PC-3 (cell line): ENCODE measurements around the gene DCDC2. TPM values are rescaled to one million over a fixed set of nuclear protein-coding genes. Genes with fewer than 3 reads are reported as not detected.

Source experiments
- ATAC-seq: fragments of 200-7000 bp; cut with Tn5 transposase; 2 replicates; pipeline ENCODE4 v1.9.1; 2020; ENCODE audit warnings: mild to moderate bottlenecking, moderate library complexity
- BruUV-seq: library from RNA; stranded (reverse); fragments of 400-500 nt; replicated peaks from 2 replicates; lab custom pipeline; 2021; lab: Mats Ljungman, UMichigan
- CTCF ChIA-PET: fragments of 300-600 bp; sonication (Branson Sonifier 250); formaldehyde crosslinking; loops from one replicate; lab custom pipeline; 2022; ENCODE audit warnings: antibody characterized with exemption; lab: Charles Lee
- POLR2A ChIA-PET: fragments of 300-600 bp; sonication (Branson Sonifier 250); formaldehyde crosslinking; loops from one replicate; lab custom pipeline; 2022; ENCODE audit warnings: antibody characterized with exemption; ENCODE audit not compliant: unreplicated experiment; lab: Charles Lee
- DNase-seq: peaks from one replicate; pipeline ENCODE4 v3.0.0-alpha.2; 2015
- H2AFZ ChIP-seq: fragments of 300-600 bp; sonication (generic); 2 replicates; pipeline ENCODE4 v1.6.0; 2016; ENCODE audit warnings: antibody characterized with exemption, low read length
- H3F3A ChIP-seq: fragments of 300-600 bp; sonication (generic); one replicate; pipeline ENCODE4 v1.6.0; 2017; ENCODE audit warnings: antibody characterized with exemption, low read length, control low read depth, mild to moderate bottlenecking; ENCODE audit not compliant: unreplicated experiment
- H3K27ac ChIP-seq: fragments of 300-600 bp; sonication (generic); 2 replicates; pipeline ENCODE4 v1.5.1; 2016; ENCODE audit warnings: mild to moderate bottlenecking, low read length
- H3K27me3 ChIP-seq: fragments of 300-600 bp; sonication (generic); 2 replicates; pipeline ENCODE4 v1.6.1; 2016; ENCODE audit warnings: low read length, mixed read lengths
- H3K36me3 ChIP-seq: fragments of 300-600 bp; sonication (generic); 2 replicates; pipeline ENCODE4 v1.6.1; 2016; ENCODE audit warnings: low read depth, mixed run types, low read length, mixed read lengths
- H3K4me1 ChIP-seq: fragments of 300-600 bp; sonication (generic); 2 replicates; pipeline ENCODE4 v1.5.1; 2016; ENCODE audit warnings: low read length; ENCODE audit not compliant: insufficient read depth
- H3K4me2 ChIP-seq: fragments of 300-600 bp; sonication (generic); 2 replicates; pipeline ENCODE4 v1.6.0; 2016; ENCODE audit warnings: low read length
- H3K4me3 ChIP-seq: fragments of 300-600 bp; sonication (generic); 2 replicates; pipeline ENCODE4 v1.5.1; 2016; ENCODE audit warnings: mild to moderate bottlenecking, low read length, mixed read lengths
- H3K79me2 ChIP-seq: fragments of 300-600 bp; sonication (generic); 2 replicates; pipeline ENCODE4 v1.6.1; 2017; ENCODE audit warnings: low read length, mixed read lengths
- H3K9ac ChIP-seq: fragments of 300-600 bp; sonication (generic); 2 replicates; pipeline ENCODE4 v1.6.0; 2016; ENCODE audit warnings: mild to moderate bottlenecking, low read length
- H3K9me2 ChIP-seq: fragments of 300-600 bp; sonication (generic); replicated peaks from 2 replicates; pipeline ENCODE4 v1.6.1; 2016; ENCODE audit warnings: mixed run types, low read length, mixed read lengths
- H3K9me3 ChIP-seq: fragments of 300-600 bp; sonication (generic); 2 replicates; pipeline ENCODE4 v1.6.1; 2016; ENCODE audit warnings: low read length, mixed read lengths
- H4K20me1 ChIP-seq: fragments of 300-600 bp; sonication (generic); 2 replicates; pipeline ENCODE4 v1.6.1; 2016; ENCODE audit warnings: low read length, mixed read lengths
- EZH2 ChIP-seq: fragments of 300-600 bp; sonication (generic); IDR thresholded peaks from one replicate; pipeline ENCODE4 v1.6.1; 2017; ENCODE audit warnings: antibody characterized with exemption, mild to moderate bottlenecking, low read length; ENCODE audit not compliant: unreplicated experiment
- EZH2phosphoT487 ChIP-seq: fragments of 300-600 bp; sonication (generic); IDR thresholded peaks from 2 replicates; pipeline ENCODE4 v1.6.1; 2018; ENCODE audit warnings: mild to moderate bottlenecking, antibody characterized with exemption, low read length, borderline replicate concordance
- intact Hi-C: fragments of 100-400 bp; cut with micrococcal nuclease; formaldehyde crosslinking; loops from 2 replicates; pipeline ENCODE4 v1.9.0; 2023
- total RNA-seq: library from RNA; depleted of rRNA; stranded (reverse); fragments of >200 nt; gene quantifications from 2 replicates; pipeline ENCODE4 v1.2.3, GENCODE V29; 2014
- TF ChIP-seq, protein P1 (sequence below): fragments of 300-600 bp; sonication (generic); conservative IDR thresholded peaks from 2 replicates; pipeline ENCODE4 v1.5.1; 2017; ENCODE audit warnings: antibody characterized with exemption, low read depth, mild to moderate bottlenecking, low read length

The DCDC2 gene
- total RNA-seq, 1 experiment from 2014 or later: 0.11 TPM

DNA sequence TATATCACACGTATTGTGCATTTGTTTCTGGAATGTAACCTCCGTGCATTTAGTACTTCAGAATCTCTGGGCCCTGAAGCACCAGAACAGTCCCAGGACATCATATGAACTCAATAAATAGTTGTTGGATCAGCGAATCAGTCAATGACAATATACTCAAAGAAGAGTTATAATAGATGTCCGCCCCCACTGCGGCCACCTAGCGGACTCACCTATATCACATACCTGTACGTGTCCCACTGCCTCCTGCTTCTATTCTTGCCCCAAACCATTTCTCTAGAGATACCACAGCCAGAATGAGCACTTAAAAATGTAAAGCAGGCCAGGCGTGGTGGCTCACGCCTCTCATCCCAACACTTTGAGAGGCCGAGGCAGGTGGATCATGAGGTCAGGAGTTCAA is 73.9 kb downstream of the DCDC2 start:
- H3K4me1 ChIP-seq: peaks cover 7% of the 10 kb centered on the region
- no peaks in the 10 kb centered on the region for H3K9me3 ChIP-seq
- H2AFZ ChIP-seq: no peak overlapping the region
- ChIA-PET CTCF (interaction anchor here (1.1 to 1.4 kb wide), 4 partner anchors 76 to 108 kb away, joined by 5 to 51 read pairs (median 10); no protein-coding TSS in a partner anchor), POLR2A (no interaction called here)
- H3F3A ChIP-seq: no peaks in the 10 kb centered on the region
- no peaks in the 10 kb centered on the region for H4K20me1 ChIP-seq
- no peaks in the 10 kb centered on the region; the same call in 1 of the 2 replicates for H3K36me3 ChIP-seq
- TF ChIP-seq EZH2phosphoT487 (no peak), EZH2 (no peak)
- TF ChIP-seq, protein P1, sequence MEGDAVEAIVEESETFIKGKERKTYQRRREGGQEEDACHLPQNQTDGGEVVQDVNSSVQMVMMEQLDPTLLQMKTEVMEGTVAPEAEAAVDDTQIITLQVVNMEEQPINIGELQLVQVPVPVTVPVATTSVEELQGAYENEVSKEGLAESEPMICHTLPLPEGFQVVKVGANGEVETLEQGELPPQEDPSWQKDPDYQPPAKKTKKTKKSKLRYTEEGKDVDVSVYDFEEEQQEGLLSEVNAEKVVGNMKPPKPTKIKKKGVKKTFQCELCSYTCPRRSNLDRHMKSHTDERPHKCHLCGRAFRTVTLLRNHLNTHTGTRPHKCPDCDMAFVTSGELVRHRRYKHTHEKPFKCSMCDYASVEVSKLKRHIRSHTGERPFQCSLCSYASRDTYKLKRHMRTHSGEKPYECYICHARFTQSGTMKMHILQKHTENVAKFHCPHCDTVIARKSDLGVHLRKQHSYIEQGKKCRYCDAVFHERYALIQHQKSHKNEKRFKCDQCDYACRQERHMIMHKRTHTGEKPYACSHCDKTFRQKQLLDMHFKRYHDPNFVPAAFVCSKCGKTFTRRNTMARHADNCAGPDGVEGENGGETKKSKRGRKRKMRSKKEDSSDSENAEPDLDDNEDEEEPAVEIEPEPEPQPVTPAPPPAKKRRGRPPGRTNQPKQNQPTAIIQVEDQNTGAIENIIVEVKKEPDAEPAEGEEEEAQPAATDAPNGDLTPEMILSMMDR: no peak
- no peaks in the 10 kb centered on the region for H3K9me2 ChIP-seq
- no peak for DNase-seq
- ATAC-seq: no peak
- H3K4me3 ChIP-seq: no peak overlapping the region
- H3K79me2 ChIP-seq: no peaks in the 10 kb centered on the region
- intact Hi-C loops: loop anchor here (5.0 to 10.0 kb wide), 2 partner anchors 241 to 413 kb away; no protein-coding TSS in a partner anchor
- H3K27me3 ChIP-seq: peaks cover 15% of the 10 kb centered on the region
- no peak overlapping the region for H3K27ac ChIP-seq
- H3K4me2 ChIP-seq: 0 out of 2 replicates have a peak overlapping the region, but pooled peaks have one; percentile 73
- H3K9ac ChIP-seq: no peak overlapping the region
- no TSS peak for BruUV-seq

DNA sequence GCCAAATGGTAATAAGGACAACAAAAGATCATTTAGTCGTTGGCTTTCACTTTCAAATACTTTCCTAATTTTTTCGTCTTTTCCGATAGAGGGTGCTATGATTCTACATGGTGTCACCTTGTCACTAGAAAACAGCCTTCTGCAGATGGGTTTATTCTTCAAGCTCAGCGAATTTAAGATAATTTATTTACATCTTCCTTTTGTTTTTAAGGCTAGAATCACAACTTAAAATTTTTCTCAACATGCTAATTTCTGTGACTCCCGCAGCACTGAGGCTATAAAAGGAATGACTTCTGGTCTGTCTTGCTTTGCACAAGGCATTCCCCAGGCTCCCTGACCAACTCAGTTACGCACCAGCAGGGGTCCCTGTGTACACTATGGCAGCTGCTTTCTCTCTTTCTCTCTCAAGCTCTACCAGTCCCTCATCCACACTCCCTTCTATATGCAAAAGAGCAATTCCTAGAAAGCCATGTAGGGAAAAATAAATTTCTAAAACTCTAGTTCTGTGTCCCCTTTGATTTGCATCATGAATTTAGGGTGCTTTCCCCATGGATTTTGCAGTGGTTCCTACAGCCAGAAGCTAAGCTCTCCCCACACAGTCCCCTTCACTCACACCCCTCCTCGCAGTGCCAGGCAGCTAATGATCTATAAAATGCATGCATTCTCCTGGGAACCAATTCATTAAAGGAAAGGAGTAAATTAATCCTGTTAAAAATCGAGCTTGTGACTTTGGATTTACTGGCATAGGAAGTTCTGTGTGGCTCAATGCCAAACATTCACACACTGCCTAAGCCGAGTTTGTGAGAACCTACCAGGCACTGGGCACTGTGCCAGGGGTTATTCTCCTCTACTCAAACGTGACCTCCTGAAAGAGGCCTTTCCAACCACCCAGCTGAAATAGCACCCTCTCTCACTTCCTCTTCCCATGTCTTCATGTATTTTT is 74.5 kb downstream of the DCDC2 start:
- Histone ChIP-seq H2AFZ (peak overlapping the region; percentile 51), H3K27me3 (peaks cover 22% of the 10 kb centered on the region), H4K20me1 (no peaks in the 10 kb centered on the region), H3K9ac (no peak overlapping the region), H3K27ac (no peak overlapping the region), H3F3A (no peaks in the 10 kb centered on the region), H3K4me1 (peaks cover 7% of the 10 kb centered on the region), H3K4me3 (peak overlapping the region; percentile 53), H3K79me2 (no peaks in the 10 kb centered on the region), H3K9me3 (no peaks in the 10 kb centered on the region), H3K36me3 (no peaks in the 10 kb centered on the region; the same call in 1 of the 2 replicates), H3K9me2 (no peaks in the 10 kb centered on the region), H3K4me2 (peak overlapping the region; percentile 73)
- ATAC-seq (peak; percentile 99), DNase-seq (peak; percentile 84)
- TF ChIP-seq EZH2 (no peak), EZH2phosphoT487 (no peak)
- TF ChIP-seq, protein P1: peak; percentile 97
- ChIA-PET POLR2A (no interaction called here), CTCF (interaction anchor here (0.6 to 1.4 kb wide), 11 partner anchors 19 to 296 kb away, joined by 3 to 51 read pairs (median 5); no protein-coding TSS in a partner anchor)
- BruUV-seq: no TSS peak
- intact Hi-C loops: loop anchor here (1.0 to 10.0 kb wide), 4 partner anchors 106 to 414 kb away; no protein-coding TSS in a partner anchor
